GM23338 (cell line): ENCODE measurements around the gene MS4A18. TPM values are rescaled to one million over a fixed set of nuclear protein-coding genes. Genes with fewer than 3 reads are reported as not detected.

ENCODE experiments used
- ATAC-seq: fragments of 200-7000 bp; cut with Tn5 transposase; 3 replicates; pipeline ENCODE4 v1.9.1; 2020
- DNase-seq: peaks from one replicate; pipeline ENCODE4 v3.0.0-alpha.2; 2015; ENCODE audit warnings: low spot score
- H2AFZ ChIP-seq: fragments of 200-600 bp; sonication (generic); 2 replicates; pipeline ENCODE4 v1.8.0; 2016; ENCODE audit warnings: antibody characterized with exemption, mild to moderate bottlenecking, moderate library complexity
- H3F3A ChIP-seq: fragments of 200-600 bp; sonication (generic); replicated peaks from 2 replicates; pipeline ENCODE4 v1.8.0; 2017; ENCODE audit warnings: antibody characterized with exemption, mixed run types, low read depth
- H3K27ac ChIP-seq: fragments of 200-600 bp; sonication (generic); 2 replicates; pipeline ENCODE4 v1.6.1; 2016; ENCODE audit warnings: low read depth
- H3K27me3 ChIP-seq: fragments of 200-600 bp; sonication (generic); 2 replicates; pipeline ENCODE4 v1.8.0; 2016; ENCODE audit warnings: mild to moderate bottlenecking, mixed run types, moderate library complexity; ENCODE audit not compliant: insufficient read depth
- H3K36me3 ChIP-seq: fragments of 200-600 bp; sonication (generic); 2 replicates; pipeline ENCODE4 v1.8.0; 2016; ENCODE audit warnings: mild to moderate bottlenecking; ENCODE audit not compliant: insufficient read depth
- H3K4me1 ChIP-seq: fragments of 200-600 bp; sonication (generic); 2 replicates; pipeline ENCODE4 v1.8.0; 2016; ENCODE audit warnings: mild to moderate bottlenecking, moderate library complexity; ENCODE audit not compliant: insufficient read depth
- H3K4me2 ChIP-seq: fragments of 200-600 bp; sonication (generic); 2 replicates; pipeline ENCODE4 v1.7.1; 2017; ENCODE audit warnings: mixed run types
- H3K4me3 ChIP-seq: fragments of 200-600 bp; sonication (generic); 2 replicates; pipeline ENCODE4 v1.6.1; 2016; ENCODE audit warnings: mixed run types
- H3K79me2 ChIP-seq: fragments of 200-600 bp; sonication (generic); replicated peaks from 2 replicates; pipeline ENCODE4 v1.8.0; 2017; ENCODE audit warnings: mild to moderate bottlenecking; ENCODE audit not compliant: insufficient read depth
- H3K9me2 ChIP-seq: fragments of 200-600 bp; sonication (generic); 2 replicates; pipeline ENCODE4 v1.8.0; 2017; ENCODE audit not compliant: insufficient read depth
- H4K20me1 ChIP-seq: fragments of 200-600 bp; sonication (generic); replicated peaks from 2 replicates; pipeline ENCODE4 v1.8.0; 2017; ENCODE audit warnings: mild to moderate bottlenecking; ENCODE audit not compliant: insufficient read depth
- H3K27ac Mint-ChIP-seq: 2 replicates; pipeline ENCODE4 v1.8.0; 2020; ENCODE audit warnings: inconsistent platforms, mild to moderate bottlenecking, moderate library complexity, mixed read lengths
- H3K27me3 Mint-ChIP-seq: 3 replicates; pipeline ENCODE4 v1.8.0; 2022; ENCODE audit warnings: low read depth, mild to moderate bottlenecking, moderate library complexity, mixed read lengths, inconsistent platforms; ENCODE audit not compliant: insufficient read depth, poor library complexity
- H3K36me3 Mint-ChIP-seq: 3 replicates; pipeline ENCODE4 v1.8.0; 2021; ENCODE audit warnings: low read depth, mild to moderate bottlenecking, inconsistent platforms, moderate library complexity, mixed read lengths
- H3K4me1 Mint-ChIP-seq: 3 replicates; pipeline ENCODE4 v1.8.0; 2020; ENCODE audit warnings: mild to moderate bottlenecking, inconsistent platforms, mixed read lengths
- H3K4me3 Mint-ChIP-seq: 3 replicates; pipeline ENCODE4 v1.8.0; 2021; ENCODE audit warnings: moderate library complexity, mild to moderate bottlenecking, inconsistent platforms, mixed read lengths
- H3K9me3 Mint-ChIP-seq: 3 replicates; pipeline ENCODE4 v1.8.0; 2020; ENCODE audit warnings: moderate library complexity, mild to moderate bottlenecking, inconsistent platforms, mixed read lengths
- EZH2 ChIP-seq: fragments of 200-600 bp; sonication (generic); IDR thresholded peaks from one replicate; pipeline ENCODE4 v1.8.0; 2017; ENCODE audit warnings: antibody characterized with exemption, mild to moderate bottlenecking, low read depth; ENCODE audit not compliant: unreplicated experiment
- POLR2AphosphoS5 ChIP-seq: IDR thresholded peaks from 2 replicates; pipeline ENCODE4 v1.6.1; 2016; ENCODE audit warnings: antibody characterized with exemption, low read depth
- STAT1 ChIP-seq: IDR thresholded peaks from one replicate; pipeline ENCODE4 v1.6.1; 2016; ENCODE audit warnings: antibody characterized with exemption; ENCODE audit not compliant: unreplicated experiment
- ZNF331 ChIP-seq: fragments of 250-450 bp; sonication (Bioruptor Pico); IDR thresholded peaks from 2 replicates; pipeline ENCODE4 v1.5.0; 2020; ENCODE audit warnings: low read depth, mild to moderate bottlenecking, moderate library complexity
- polyA plus RNA-seq: library from polyadenylated mRNA; unstranded; fragments of >200 nt; fragmentation: Nextera tagmentation; extraction: Ambion mirVana; gene quantifications from 2 replicates; pipeline ENCODE4 v1.2.1, GENCODE V29; 2016
- total RNA-seq: library from RNA; depleted of rRNA; stranded (reverse); fragments of >200 nt; shearing (Covaris generic); gene quantifications from 2 replicates; pipeline ENCODE4 v1.2.3, GENCODE V29; 2014
- TF ChIP-seq, protein P1 (sequence below), 2 experiments: fragments of 200-600 bp in 1 of 2; sonication (generic) in 1 of 2; conservative IDR thresholded peaks; 2 replicates each; pipeline versions ENCODE4 v1.5.1 to v1.6.1; 2016 to 2017; ENCODE audit warnings: antibody characterized with exemption in 2 of 2, low read depth in 2 of 2, mild to moderate bottlenecking in 2 of 2, moderate library complexity in 1 of 2

Gene MS4A18
- total and polyA plus RNA-seq, 2 experiments from 2014 or later: not detected

DNA sequence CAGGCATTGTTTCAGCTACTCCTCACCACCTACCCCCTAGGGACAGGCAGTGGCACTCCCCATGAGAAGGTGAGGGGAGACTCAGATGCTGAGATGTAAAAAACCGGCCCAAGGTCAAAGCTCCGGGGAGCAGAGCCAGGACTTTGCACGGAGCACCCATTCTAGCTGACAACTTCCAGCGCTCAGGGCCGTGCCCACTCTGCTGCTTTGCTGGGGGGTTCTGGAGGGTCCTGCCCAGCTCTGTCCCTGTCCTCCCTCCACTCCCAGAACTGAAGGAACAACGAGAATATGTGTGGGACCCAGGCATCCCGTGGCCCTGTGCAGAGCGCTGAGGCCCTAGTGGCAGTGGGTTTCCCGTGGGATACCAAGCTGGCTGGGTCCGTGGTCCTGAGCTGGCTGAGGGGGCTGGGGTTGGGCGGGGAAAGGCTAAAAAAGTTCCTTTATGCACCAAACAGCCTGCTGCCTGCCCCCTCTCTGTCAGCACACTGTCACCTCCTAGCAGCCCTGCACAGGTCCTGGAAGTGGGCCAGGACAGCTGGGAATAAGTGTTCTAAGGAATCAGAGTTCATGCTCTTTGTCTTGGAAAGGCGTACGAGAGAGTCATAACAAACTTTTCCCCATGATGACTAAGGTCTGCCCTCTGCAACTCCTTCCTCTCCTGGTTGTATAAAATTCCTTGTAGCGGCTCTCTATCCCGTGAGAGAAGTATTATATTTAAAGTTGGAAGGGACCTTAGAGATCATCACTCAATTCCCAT is 62.5 kb downstream of the MS4A18 start:
- no peak for ATAC-seq
- Histone ChIP-seq H3F3A (no peaks in the 10 kb centered on the region), H3K4me2 (no peak overlapping the region), H3K4me3 (no peak overlapping the region), H3K79me2 (no peaks in the 10 kb centered on the region), H3K36me3 (no peaks in the 10 kb centered on the region), H3K27me3 (no peaks in the 10 kb centered on the region), H4K20me1 (no peaks in the 10 kb centered on the region), H2AFZ (no peak overlapping the region), H3K9me2 (no peaks in the 10 kb centered on the region), H3K4me1 (no peaks in the 10 kb centered on the region), H3K27ac (no peak overlapping the region)
- Mint-ChIP-seq H3K36me3 (peaks cover 10% of the 10 kb centered on the region), H3K27me3 (peaks cover 7% of the 10 kb centered on the region), H3K9me3 (peaks cover 19% of the 10 kb centered on the region), H3K4me3 (no peak overlapping the region), H3K4me1 (no peaks in the 10 kb centered on the region), H3K27ac (no peak overlapping the region)
- no peak for DNase-seq
- TF ChIP-seq POLR2AphosphoS5 (no peak), EZH2 (no peak)
- TF ChIP-seq, protein P1, sequence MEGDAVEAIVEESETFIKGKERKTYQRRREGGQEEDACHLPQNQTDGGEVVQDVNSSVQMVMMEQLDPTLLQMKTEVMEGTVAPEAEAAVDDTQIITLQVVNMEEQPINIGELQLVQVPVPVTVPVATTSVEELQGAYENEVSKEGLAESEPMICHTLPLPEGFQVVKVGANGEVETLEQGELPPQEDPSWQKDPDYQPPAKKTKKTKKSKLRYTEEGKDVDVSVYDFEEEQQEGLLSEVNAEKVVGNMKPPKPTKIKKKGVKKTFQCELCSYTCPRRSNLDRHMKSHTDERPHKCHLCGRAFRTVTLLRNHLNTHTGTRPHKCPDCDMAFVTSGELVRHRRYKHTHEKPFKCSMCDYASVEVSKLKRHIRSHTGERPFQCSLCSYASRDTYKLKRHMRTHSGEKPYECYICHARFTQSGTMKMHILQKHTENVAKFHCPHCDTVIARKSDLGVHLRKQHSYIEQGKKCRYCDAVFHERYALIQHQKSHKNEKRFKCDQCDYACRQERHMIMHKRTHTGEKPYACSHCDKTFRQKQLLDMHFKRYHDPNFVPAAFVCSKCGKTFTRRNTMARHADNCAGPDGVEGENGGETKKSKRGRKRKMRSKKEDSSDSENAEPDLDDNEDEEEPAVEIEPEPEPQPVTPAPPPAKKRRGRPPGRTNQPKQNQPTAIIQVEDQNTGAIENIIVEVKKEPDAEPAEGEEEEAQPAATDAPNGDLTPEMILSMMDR (conservative IDR thresholded peaks at IDR 0.05; ENCODE audit: low read depth in 2 of 2): no peak

DNA sequence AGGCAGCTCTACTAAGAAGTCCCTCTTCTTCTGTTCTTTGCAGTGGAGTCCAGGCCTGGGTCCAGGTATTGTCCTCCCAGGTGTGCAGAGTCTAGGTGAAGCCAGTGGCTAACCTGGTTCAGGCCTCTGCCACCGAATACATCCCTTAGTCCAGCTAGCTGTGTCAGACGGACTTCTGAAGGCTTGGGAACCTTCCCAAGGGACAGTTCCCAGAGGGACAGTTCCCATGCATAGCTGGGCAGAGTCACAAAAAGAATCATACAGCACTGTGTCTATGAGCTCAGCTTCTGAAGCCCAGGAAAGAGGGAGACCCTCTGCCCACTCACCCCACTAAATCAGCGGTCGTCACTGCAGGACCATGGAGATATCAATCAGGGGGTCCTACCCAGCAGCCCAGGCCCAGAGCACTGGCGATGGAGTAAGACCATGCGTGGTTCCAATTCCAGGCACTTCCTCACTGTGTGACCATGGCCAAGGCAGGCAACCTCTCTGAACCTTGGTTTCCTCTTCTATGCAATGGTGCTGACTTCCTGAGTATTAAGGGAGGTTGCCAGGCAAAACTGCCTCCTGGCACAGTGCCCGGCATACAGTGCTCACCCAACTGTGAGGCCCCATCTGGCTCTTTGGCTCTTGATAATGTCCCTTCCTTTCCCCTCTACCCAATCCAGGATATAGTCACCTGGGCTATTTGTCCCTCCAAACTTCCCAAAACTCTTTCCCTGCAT is 64.0 kb downstream of the MS4A18 start:
- no peaks in the 10 kb centered on the region for H4K20me1 ChIP-seq
- Mint-ChIP-seq H3K4me3 (no peak overlapping the region), H3K36me3 (peaks cover 22% of the 10 kb centered on the region), H3K4me1 (no peaks in the 10 kb centered on the region), H3K27me3 (peaks cover 14% of the 10 kb centered on the region), H3K9me3 (peaks cover 35% of the 10 kb centered on the region), H3K27ac (no peak overlapping the region)
- no peaks in the 10 kb centered on the region for H3K36me3 ChIP-seq
- H3K79me2 ChIP-seq: no peaks in the 10 kb centered on the region
- no peak overlapping the region for H3K4me3 ChIP-seq
- H3K9me2 ChIP-seq: no peaks in the 10 kb centered on the region
- no peak for DNase-seq
- H2AFZ ChIP-seq: no peak overlapping the region
- no peaks in the 10 kb centered on the region for H3K27me3 ChIP-seq
- no peak for ATAC-seq
- TF ChIP-seq ZNF331 (CRISPR knock-in tag) (no peak), STAT1 (no peak)
- TF ChIP-seq, protein P1 (conservative IDR thresholded peaks at IDR 0.05; ENCODE audit: low read depth in 2 of 2): no peak
- H3K27ac ChIP-seq: no peak overlapping the region
- no peaks in the 10 kb centered on the region for H3K4me1 ChIP-seq
- H3F3A ChIP-seq: no peaks in the 10 kb centered on the region
- no peak overlapping the region for H3K4me2 ChIP-seq
